Kidney epithelial cell (primary cell): ENCODE measurements around the gene FYN. TPM values are rescaled to one million over a fixed set of nuclear protein-coding genes. Genes with fewer than 3 reads are reported as not detected.
"Not testable (repeated sequence)": the region's sequence is repeated elsewhere in the genome, so short reads cannot be mapped to it uniquely, and the experiment has no call there.

Experiments used
- DNase-seq: peaks from one replicate; pipeline ENCODE4 v3.0.0-alpha.2; 2010; ENCODE audit warnings: low read depth
- H3K27me3 ChIP-seq: 2 replicates; pipeline ENCODE4 v1.6.0; 2011; ENCODE audit warnings: low read length; ENCODE audit not compliant: control insufficient read depth, insufficient read depth
- H3K36me3 ChIP-seq: 2 replicates; pipeline ENCODE4 v1.5.1; 2011; ENCODE audit warnings: low read length; ENCODE audit not compliant: control insufficient read depth, insufficient read depth
- H3K4me3 ChIP-seq: 2 replicates; pipeline ENCODE4 v1.5.1; 2011; ENCODE audit warnings: low read depth, mild to moderate bottlenecking, control low read depth, low read length
- total RNA-seq: library from RNA; depleted of rRNA; stranded (reverse); fragments of >200 nt; gene quantifications from 2 replicates; pipeline ENCODE4 v1.2.3, GENCODE V29; 2015
- TF ChIP-seq, protein P1 (sequence below): IDR thresholded peaks from 2 replicates; pipeline ENCODE4 v1.5.1; 2011; ENCODE audit warnings: mild to moderate bottlenecking, moderate library complexity, low read length, control low read depth, inconsistent platforms; ENCODE audit not compliant: insufficient read depth, poor library complexity, severe bottlenecking

Gene FYN
- total RNA-seq, 1 donor from 2014 or later: 133 TPM

DNA sequence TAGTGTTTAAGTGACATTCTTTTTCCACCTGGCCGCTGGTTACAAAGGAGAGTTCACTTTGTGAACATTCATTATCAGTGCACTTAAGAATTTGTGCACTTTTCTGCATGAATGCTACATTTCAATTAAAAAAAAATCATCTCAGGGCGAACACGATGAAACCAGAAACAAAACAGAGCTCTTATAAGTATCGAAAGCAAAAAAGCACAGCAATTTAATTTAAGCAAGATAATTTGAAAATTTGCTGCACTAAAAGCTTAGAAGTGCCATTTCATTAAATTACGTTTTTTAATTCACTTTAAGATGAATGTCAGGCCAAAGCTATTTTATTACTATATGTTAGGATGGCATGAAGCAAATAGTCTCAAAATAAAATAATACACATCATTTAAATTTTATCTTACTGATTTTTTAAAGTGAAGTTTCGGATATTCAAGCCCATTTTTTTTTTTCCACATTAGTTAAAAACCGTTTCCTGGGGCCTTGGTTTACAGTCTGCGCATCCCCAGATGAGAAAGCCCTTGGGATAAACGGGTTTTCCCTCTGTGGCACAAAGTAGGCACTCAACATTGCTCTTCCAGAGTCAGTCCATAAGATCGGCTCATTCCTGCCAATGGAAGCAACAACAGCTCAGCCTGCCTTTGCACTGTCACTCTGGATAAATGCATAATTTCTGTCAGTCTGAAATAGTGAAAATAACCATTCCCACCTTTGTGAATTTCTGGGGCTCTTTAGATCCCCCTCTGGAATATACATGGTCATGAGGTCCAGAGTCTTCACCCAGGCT lies 80.1 kb downstream of the FYN start:
- no peak for DNase-seq
- no peaks in the 10 kb centered on the region for H3K27me3 ChIP-seq
- no peak overlapping the region for H3K4me3 ChIP-seq
- no peaks in the 10 kb centered on the region for H3K36me3 ChIP-seq
- TF ChIP-seq, protein P1, sequence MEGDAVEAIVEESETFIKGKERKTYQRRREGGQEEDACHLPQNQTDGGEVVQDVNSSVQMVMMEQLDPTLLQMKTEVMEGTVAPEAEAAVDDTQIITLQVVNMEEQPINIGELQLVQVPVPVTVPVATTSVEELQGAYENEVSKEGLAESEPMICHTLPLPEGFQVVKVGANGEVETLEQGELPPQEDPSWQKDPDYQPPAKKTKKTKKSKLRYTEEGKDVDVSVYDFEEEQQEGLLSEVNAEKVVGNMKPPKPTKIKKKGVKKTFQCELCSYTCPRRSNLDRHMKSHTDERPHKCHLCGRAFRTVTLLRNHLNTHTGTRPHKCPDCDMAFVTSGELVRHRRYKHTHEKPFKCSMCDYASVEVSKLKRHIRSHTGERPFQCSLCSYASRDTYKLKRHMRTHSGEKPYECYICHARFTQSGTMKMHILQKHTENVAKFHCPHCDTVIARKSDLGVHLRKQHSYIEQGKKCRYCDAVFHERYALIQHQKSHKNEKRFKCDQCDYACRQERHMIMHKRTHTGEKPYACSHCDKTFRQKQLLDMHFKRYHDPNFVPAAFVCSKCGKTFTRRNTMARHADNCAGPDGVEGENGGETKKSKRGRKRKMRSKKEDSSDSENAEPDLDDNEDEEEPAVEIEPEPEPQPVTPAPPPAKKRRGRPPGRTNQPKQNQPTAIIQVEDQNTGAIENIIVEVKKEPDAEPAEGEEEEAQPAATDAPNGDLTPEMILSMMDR: no peak

DNA sequence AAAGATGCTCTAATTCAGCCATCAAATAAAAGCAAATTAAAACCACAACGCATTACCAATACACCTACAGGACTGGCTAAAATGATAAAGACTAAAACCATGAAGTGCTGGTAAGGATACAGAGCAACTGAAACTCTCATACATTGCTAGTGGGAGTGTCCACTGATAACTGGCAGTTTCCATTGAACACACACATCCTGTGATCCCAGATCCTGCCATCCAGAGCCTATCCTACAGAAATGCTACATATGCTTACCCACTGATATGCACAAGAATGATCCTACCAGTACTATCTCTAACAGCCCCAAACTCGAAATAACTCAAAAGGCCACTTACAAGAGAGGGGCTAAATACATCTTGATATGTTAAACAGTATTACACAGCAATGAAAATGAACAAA lies 81.0 kb downstream of the FYN start:
- Histone ChIP-seq H3K27me3 (no peaks in the 10 kb centered on the region), H3K4me3 (no peak overlapping the region), H3K36me3 (no peaks in the 10 kb centered on the region)
- TF ChIP-seq, protein P1: no peak
- DNase-seq: no peak

DNA sequence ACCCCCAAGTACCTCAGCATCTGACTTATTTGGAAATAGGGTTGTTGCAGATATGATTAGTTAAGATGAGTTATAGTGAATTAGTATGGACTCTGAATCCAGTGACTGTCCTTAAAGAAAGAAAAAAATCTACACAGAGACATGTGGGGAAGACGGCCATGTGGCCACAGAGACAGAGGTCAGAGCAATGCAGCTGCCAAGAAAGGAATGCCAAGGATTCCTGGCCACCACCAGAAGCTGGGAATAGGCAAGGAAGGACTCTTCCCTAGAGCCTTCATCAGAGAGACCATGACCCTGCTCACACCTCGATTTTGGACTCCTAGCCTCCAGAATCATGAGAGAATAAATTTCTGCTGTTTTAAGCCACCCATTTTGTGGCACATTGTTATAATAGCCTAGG lies 81.8 kb downstream of the FYN start:
- H3K4me3 ChIP-seq: no peak overlapping the region
- no peak for DNase-seq
- H3K36me3 ChIP-seq: no peaks in the 10 kb centered on the region
- TF ChIP-seq, protein P1: no peak
- no peaks in the 10 kb centered on the region for H3K27me3 ChIP-seq

DNA sequence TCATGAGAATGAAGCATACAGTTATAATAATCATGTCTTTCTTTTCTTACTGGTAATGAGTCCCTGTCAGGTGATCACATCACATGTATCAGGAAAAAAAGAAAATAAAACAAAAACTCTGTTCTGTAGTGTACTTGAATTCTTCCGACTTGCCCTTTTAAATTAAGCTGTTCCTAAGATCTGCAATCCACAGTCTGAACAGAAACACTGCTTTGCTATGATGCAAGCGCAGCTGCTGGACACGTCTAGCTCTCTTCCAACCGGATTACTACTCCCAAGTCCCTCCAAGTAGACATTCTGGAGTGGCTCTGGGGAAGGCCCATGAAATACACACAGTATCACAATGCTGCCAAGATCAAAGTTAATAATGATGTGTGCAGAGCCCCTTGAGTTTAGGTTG lies 83.7 kb downstream of the FYN start:
- no peak for DNase-seq
- H3K4me3 ChIP-seq: no peak overlapping the region
- H3K36me3 ChIP-seq: no peaks in the 10 kb centered on the region
- TF ChIP-seq, protein P1: no peak
- no peaks in the 10 kb centered on the region for H3K27me3 ChIP-seq

DNA sequence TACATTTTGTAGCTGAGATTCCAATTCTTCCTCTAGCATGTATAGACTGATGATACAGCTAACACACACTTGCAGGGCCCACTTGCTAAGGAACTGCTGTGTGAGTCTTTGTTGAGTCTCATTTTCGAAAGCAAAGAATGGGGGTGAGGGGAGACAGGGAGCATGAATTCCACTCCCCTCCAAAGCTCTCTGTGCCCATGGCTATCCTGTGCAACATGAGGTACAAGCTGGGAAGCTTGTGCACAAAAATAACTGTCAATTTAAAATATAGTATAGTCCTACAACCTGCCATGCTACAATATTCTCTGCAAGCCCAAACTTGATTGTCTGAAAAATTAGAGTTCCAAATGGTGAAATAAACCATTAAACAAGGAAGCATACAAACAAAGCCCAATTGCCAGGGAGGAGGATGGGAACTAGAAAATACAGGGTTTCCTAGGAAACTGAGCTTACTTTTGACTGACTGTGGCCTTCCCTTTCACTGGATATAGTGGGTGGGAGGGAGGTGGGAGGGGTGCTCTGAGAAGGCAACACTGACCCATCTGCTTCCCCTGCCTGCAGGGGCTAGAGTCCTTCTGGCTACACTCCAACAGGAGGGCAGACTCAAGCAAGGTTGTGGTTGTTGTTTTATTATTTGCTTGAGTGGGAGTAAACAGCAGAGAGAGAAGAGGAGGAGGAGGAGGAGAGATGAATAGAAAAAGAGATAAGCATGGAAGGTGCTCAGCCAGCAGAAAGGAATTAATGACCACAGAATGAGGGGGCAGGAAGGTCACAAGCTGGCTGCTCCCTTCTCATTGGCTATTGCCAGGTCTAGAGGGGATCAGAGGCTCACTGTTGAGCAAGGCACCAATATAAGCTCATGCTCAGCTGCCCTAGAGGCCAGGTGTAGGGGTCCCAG lies 84.6 kb downstream of the FYN start:
- Histone ChIP-seq H3K36me3 (no peaks in the 10 kb centered on the region), H3K4me3 (no peak overlapping the region), H3K27me3 (no peaks in the 10 kb centered on the region)
- DNase-seq: no peak
- TF ChIP-seq, protein P1: no peak

DNA sequence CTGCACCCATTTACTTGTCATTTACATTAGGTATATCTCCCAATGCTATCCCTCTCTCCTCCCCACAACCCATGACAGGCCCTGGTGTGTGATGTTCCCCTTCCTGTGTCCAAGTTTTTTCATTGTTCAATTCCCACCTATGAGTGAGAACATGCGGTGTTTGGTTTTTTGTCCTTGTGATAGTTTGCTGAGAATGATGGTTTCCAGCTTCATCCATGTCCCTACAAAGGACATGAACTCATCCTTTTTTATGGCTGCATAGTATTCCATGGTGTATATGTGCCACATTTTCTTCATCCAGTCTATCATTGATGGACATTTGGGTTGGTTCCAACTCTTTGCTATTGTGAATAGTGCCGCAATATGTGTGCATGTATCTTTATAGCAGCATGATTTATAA lies 87.1 kb downstream of the FYN start:
- not testable (repeated sequence) for H3K4me3 ChIP-seq, H3K36me3 ChIP-seq, H3K27me3 ChIP-seq, DNase-seq
